Prostate gland (tissue), 2 donors: ENCODE measurements around the gene PTF1A. TPM values are rescaled to one million over a fixed set of nuclear protein-coding genes. Genes with fewer than 3 reads are reported as not detected.

Experiments
- DNase-seq: peaks from one replicate; pipeline ENCODE4 v3.0.0-alpha.2; 2019; ENCODE audit warnings: low spot score
- H3K27ac ChIP-seq, 2 donors: fragments of 200-600 bp; sonication (generic); 2 replicates each; pipeline ENCODE4 v1.5.1; 2017 to 2019
- H3K27me3 ChIP-seq: fragments of 200-600 bp; sonication (generic); replicated peaks from 2 replicates; pipeline ENCODE4 v1.5.1; 2019; ENCODE audit not compliant: insufficient read depth
- H3K36me3 ChIP-seq, 2 donors: fragments of 200-600 bp; sonication (generic); 1 replicate in 1 of 2; 2 replicates in 1 of 2; pipeline versions ENCODE4 v1.5.1 to v1.8.1; 2017 to 2019
- H3K4me1 ChIP-seq: fragments of 200-600 bp; sonication (generic); replicated peaks from 2 replicates; pipeline ENCODE4 v1.5.1; 2019
- H3K4me3 ChIP-seq, 2 donors: fragments of 200-600 bp; sonication (generic); 2 replicates each; pipeline ENCODE4 v1.5.1; 2017 to 2019
- H3K9me3 ChIP-seq: fragments of 200-600 bp; sonication (generic); 2 replicates; pipeline ENCODE4 v1.5.1; 2017
- POLR2A ChIP-seq: fragments of 450-650 bp; IDR thresholded peaks from one replicate; pipeline ENCODE4 v1.6.1; 2016; ENCODE audit warnings: antibody characterized with exemption, mild to moderate bottlenecking
- POLR2AphosphoS5 ChIP-seq: sonication (generic); formaldehyde crosslinking; IDR thresholded peaks from one replicate; pipeline ENCODE4 v1.6.1; 2017; ENCODE audit warnings: antibody characterized with exemption
- WGBS: methylation state at CpG from one replicate; pipeline ENCODE4 v1.1.5; 2018; 5-methylcytosine and 5-hydroxymethylcytosine counted together
- intact Hi-C: fragments of 100-400 bp; cut with DNase I; formaldehyde crosslinking; loops from one replicate; pipeline ENCODE4 v1.14.2; 2022
- total RNA-seq, 2 donors: library from RNA; depleted of rRNA; stranded (reverse); fragments of >200 nt; gene quantifications; one replicate each; pipeline ENCODE4 v1.1.0, GENCODE V29; 2016
- TF ChIP-seq, protein P1 (sequence below), 4 experiments: fragments of 200-600 bp in 2 of 4; fragments of 450-650 bp in 2 of 4; sonication (generic) in 2 of 4; IDR thresholded peaks; 1 replicate in 3 of 4; 2 replicates in 1 of 4; pipeline ENCODE4 v1.5.1; 2016 to 2019; ENCODE audit warnings: antibody characterized with exemption in 4 of 4, mild to moderate bottlenecking in 2 of 4, moderate library complexity in 2 of 4

Gene PTF1A, protein sequence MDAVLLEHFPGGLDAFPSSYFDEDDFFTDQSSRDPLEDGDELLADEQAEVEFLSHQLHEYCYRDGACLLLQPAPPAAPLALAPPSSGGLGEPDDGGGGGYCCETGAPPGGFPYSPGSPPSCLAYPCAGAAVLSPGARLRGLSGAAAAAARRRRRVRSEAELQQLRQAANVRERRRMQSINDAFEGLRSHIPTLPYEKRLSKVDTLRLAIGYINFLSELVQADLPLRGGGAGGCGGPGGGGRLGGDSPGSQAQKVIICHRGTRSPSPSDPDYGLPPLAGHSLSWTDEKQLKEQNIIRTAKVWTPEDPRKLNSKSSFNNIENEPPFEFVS
- 1 to 10 TPM in 1 of 2 donors, not detected in 1; 1.9 TPM for total RNA-seq

DNA sequence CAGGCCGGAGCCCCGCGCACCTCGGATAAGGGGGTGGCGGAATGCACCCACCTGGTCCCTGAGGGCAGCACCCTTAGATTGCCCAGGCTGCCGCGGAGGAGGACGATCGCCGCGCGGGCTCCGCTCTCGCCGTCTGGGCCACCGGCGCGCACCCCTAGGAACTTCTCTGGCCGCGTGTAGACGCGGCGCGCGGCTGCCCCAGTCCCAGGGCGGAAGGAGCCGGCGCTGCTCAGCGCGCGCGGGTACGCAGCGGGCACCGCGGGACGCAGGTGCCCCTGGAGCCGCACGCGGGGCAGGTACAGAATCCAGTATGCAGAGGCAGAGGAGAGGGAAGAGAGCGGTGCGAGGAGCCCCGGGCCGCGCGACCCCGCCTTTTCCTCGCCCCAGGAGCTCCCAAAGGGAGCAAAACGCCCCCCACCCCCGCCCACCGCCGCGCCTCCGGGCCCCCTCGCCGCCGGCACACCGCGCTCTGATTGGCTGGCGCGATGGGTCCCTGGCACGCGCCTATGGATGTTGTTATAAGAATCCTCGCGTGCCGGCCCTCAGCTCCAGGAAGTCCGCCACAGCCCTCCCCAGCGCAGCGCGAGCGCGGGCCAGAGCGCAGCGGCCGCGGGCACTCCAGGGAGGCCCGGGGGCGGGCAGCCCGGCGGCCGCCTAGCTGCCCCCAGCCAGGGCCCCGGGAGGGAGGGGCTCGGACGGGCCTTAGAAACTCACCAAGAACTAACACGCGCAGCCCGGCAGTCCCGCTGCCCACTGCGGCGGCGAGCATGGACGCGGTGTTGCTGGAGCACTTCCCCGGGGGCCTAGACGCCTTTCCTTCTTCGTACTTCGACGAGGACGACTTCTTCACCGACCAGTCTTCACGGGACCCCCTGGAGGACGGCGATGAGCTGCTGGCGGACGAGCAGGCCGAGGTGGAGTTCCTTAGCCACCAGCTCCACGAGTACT lies at the start of gene PTF1A:
TSS of gene PTF1A (plus strand) at position 549 of the 948 bp plus-strand sequence. CDS start at position 768, 219 bp downstream.
- TF ChIP-seq, protein P1, sequence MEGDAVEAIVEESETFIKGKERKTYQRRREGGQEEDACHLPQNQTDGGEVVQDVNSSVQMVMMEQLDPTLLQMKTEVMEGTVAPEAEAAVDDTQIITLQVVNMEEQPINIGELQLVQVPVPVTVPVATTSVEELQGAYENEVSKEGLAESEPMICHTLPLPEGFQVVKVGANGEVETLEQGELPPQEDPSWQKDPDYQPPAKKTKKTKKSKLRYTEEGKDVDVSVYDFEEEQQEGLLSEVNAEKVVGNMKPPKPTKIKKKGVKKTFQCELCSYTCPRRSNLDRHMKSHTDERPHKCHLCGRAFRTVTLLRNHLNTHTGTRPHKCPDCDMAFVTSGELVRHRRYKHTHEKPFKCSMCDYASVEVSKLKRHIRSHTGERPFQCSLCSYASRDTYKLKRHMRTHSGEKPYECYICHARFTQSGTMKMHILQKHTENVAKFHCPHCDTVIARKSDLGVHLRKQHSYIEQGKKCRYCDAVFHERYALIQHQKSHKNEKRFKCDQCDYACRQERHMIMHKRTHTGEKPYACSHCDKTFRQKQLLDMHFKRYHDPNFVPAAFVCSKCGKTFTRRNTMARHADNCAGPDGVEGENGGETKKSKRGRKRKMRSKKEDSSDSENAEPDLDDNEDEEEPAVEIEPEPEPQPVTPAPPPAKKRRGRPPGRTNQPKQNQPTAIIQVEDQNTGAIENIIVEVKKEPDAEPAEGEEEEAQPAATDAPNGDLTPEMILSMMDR (IDR thresholded peaks at IDR 0.05), result no peak
- TF ChIP-seq POLR2A (no peak), POLR2AphosphoS5 (no peak)
- no peak within 1 kb of the TSS for H3K4me3 ChIP-seq
- H3K4me1 ChIP-seq, result no peaks in the 10 kb centered on the region
- peaks cover 50% of the 10 kb centered on the region for H3K27me3 ChIP-seq
- no peaks in the 10 kb centered on the region for H3K9me3 ChIP-seq
- DNase-seq, result no peak
- 1% methylated on average over 80 of the region's 107 CpGs for WGBS
- intact Hi-C loops, result no loop called here
- no peak within 1 kb of the TSS for H3K27ac ChIP-seq
- H3K36me3 ChIP-seq, result no peaks in the 10 kb centered on the region

DNA sequence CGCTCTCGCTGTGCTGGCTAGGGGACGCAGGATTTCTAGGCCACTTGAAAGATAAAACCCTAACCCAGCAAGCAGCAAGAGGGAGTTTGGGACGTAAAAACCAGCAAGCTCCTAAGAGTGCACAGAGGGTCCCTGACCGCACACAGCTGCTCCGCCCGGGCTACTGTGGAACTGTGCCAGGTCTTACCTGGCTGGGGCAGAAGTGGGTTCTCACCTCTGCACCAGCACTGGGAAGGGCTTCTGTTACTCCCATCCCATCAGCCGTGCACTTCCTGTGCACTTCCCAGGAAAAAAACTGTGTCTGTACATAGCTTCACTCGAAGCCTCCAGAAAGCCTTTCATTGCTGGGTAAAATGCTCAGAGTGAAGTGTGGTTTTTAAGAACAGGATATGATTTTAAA lies 45.9 kb upstream of the PTF1A start:
- H3K27ac ChIP-seq, result no peak overlapping the region
- H3K4me3 ChIP-seq, result no peak overlapping the region
- no peak for DNase-seq
- no peaks in the 10 kb centered on the region for H3K4me1 ChIP-seq
- WGBS, result 56% methylated on average over 9 of the region's 9 CpGs
- H3K27me3 ChIP-seq, result no peaks in the 10 kb centered on the region
- TF ChIP-seq POLR2AphosphoS5 (no peak), POLR2A (no peak)
- TF ChIP-seq, protein P1 (IDR thresholded peaks at IDR 0.05), result no peak
- intact Hi-C loops, result no loop called here
- no peaks in the 10 kb centered on the region for H3K36me3 ChIP-seq
- no peaks in the 10 kb centered on the region for H3K9me3 ChIP-seq

DNA sequence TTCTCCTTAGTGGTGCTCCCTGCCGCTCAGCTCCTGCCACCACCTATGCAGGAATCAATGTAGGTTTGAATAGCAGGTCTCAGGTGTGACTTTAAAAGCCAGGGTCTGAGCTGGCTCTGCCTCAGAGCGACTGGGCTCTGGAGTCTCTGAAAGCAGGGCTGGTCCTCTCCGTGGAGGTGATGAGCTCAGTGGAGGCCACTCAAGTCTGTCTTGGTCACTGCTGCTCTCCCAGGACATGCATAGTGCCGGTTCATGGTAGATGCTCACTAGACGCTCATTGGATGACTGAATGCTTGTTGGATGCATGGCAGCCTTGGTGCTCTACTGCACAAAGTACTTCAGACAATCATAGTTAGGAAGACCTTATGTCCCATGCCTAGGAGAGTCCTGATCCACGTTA lies 45.1 kb upstream of the PTF1A start:
- no peaks in the 10 kb centered on the region for H3K36me3 ChIP-seq
- intact Hi-C loops, result no loop called here
- H3K4me1 ChIP-seq, result no peaks in the 10 kb centered on the region
- no peak overlapping the region for H3K27ac ChIP-seq
- H3K27me3 ChIP-seq, result no peaks in the 10 kb centered on the region
- DNase-seq, result no peak
- WGBS, result 91% methylated on average over 6 of the region's 6 CpGs
- H3K9me3 ChIP-seq, result no peaks in the 10 kb centered on the region
- TF ChIP-seq POLR2A (no peak), POLR2AphosphoS5 (no peak)
- TF ChIP-seq, protein P1 (IDR thresholded peaks at IDR 0.05), result no peak
- H3K4me3 ChIP-seq, result no peak overlapping the region

DNA sequence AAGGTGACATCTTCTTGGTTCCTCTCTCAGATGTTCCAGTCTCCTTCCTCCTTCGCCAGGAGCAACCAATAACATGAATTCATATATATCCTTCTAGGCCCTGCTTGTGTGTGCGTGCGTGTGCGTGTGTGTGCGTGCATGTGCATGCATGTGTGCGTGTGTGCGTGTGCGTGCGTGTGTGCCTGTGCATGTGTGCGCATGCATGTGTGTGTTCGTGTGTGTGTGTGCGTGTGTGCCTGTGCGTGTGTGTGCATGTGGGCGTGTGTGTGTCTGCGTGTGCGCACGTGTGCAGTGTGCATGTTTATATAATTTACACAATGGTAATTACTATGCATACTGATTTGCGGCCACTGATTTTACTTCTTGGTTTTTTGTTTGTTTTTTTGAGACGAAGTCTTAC lies 43.9 kb upstream of the PTF1A start:
- TF ChIP-seq POLR2AphosphoS5 (no peak), POLR2A (no peak)
- TF ChIP-seq, protein P1 (IDR thresholded peaks at IDR 0.05), result no peak
- no peaks in the 10 kb centered on the region for H3K4me1 ChIP-seq
- DNase-seq, result no peak
- intact Hi-C loops, result no loop called here
- no peaks in the 10 kb centered on the region for H3K27me3 ChIP-seq
- H3K4me3 ChIP-seq, result no peak overlapping the region
- H3K9me3 ChIP-seq, result no peaks in the 10 kb centered on the region
- no peaks in the 10 kb centered on the region for H3K36me3 ChIP-seq
- no peak overlapping the region for H3K27ac ChIP-seq
- WGBS, result 94% methylated on average over 19 of the region's 19 CpGs
